Stimulated activated CD4-positive, alpha-beta T cell treated with anti-CD3 and anti-CD28 coated beads, Interleukin-12 subunit alpha, Interleukin-12 subunit beta, amount 100 ng/mL, for 24 hours (primary cell): Measurements from ENCODE around the gene ABCC2.

Experiments
- DNase-seq, 2 experiments: peaks; one replicate each; pipeline ENCODE4 v3.0.0-alpha.2; 2020; ENCODE audit warnings: low read depth in 2 of 2

ABCC2 gene

DNA sequence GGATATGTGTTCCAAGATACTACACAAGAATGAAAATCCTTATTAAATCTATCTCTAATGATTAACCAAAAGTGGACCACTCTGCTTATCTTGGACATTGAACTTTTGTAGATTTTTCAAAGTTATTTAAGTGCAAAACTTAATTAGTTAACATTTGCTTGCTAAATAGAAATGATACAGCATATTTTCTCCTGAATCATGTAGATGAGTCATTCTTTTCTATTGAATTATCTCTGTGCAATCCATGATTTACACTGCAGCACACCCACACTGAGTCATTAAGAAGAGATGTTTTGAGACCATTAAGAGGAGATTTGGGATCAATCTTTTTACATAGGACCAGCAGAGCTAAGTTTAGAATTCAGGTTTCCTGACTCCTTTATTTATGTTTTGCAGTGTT, 6.6 kb upstream of the ABCC2 start:
- no peak for DNase-seq

DNA sequence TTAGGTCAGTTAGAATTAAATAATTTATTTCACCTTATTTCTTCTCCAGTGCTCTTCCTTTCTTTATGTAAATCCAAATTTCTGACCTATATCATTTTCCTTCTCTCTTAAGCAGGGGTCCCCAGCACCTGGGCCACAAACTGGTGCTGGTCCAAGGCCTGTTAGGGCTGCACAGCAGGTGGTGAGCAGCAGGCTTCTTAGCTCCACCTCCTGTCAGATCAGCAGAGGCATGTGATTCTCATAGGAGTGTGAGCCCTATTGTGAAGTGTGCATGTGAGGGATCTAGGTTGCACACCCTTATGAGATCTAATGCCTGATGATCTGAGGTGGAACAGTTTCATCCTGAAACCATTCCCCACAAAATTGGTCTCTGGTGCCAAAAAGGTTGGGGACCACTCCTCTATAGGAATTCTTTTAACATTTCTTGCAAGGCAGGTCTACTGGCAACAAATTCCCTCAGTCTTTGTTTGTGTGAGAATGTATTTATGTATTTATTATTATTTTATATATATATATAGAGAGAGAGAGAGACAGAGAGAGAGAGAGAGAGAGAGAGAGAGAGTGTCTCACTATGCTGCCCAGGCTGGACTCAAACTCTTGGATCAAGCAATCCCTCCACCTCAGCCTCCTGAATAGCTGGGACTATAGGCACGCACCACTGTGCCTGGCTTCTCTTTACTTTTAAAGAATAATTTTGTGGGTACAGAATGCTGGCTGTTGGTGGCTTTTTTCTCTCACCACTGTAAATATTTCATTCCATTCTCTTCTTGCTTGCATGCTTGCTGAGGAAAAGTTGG, 4.3 kb upstream of the ABCC2 start:
- DNase-seq = no peak

DNA sequence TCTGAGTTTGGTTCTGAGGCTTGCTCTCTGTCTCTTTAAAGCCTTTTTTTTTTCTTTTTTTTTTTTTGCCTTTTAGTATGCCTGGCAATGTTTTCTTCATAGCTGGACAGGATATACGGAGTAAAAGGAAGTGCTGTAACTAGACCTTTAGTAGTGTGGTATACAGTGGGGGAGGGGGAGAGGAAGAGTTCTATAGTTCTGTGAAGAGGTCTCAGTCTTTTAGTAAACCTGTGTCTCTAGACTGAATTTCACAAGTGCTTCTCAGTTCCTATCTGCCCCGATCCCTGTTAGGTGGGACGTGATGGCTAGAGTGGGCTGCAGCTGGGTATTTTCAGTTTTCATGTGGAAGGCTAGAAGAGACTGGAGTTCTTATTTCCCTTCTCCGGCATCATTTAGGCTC, 3.1 kb upstream of the ABCC2 start:
- no peak for DNase-seq

DNA sequence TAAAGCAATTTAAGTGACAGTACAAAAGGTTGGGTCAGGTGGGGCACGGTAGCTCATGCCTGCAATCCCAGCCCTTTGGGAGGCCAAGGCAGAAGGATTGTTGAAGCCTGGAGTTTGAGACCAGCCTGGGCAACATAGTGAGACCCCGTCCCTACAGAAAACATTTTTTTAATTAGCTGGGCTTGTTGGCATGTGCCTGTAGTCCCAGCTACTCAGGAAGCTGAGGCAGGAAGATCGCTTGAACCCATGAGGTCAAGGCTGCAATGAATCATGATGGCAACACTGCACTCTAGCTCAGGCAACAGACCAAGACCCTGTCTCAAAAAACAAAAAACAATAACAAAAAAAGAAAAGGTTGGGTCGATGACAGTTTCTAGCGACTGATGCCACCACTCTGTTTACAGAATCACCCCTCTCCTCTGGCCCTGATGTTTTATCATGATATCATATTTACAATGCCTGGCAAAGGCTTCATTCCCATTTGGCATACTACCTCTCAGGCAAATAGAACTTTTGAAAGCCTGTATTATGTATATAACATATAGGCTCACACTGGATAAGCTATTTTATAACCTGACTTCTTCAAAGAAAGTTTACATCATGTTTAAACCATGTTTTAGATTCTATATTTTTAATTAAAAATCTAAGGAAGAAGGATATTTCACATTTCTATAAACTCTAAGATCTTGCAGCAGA, 558 bp upstream of the ABCC2 start:
- DNase-seq = no peak

DNA sequence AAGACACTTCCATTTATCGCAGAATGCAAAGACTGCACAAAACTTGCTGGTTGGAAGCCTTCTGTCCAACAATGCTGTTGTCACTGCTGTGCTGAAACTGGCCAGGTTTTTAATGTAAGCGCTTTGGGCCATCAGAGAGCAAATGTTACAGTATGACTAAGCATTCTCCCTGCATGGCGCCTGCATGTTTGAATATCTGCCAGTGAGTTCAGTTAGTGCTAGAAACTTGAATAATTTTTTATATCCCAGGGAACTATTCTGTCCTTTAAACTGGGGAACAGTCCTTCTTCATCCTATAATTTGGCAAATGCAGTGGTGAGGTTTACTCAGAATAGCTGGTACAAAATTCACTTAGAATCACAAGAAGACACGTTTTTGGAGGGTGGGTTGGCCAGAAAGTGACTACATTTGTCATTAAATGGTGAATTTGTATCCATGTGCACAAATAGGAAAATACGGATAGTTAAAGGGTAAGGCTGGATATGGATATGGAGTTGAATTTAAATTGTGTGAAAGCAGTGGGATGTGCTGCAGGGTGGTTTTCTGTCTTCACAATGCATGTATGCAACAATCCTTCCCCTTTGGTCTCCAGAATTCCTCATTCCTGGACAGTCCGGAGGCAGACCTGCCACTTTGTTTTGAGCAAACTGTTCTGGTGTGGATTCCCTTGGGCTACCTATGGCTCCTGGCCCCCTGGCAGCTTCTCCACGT, 1.7 kb downstream of the ABCC2 start:
- no peak for DNase-seq

DNA sequence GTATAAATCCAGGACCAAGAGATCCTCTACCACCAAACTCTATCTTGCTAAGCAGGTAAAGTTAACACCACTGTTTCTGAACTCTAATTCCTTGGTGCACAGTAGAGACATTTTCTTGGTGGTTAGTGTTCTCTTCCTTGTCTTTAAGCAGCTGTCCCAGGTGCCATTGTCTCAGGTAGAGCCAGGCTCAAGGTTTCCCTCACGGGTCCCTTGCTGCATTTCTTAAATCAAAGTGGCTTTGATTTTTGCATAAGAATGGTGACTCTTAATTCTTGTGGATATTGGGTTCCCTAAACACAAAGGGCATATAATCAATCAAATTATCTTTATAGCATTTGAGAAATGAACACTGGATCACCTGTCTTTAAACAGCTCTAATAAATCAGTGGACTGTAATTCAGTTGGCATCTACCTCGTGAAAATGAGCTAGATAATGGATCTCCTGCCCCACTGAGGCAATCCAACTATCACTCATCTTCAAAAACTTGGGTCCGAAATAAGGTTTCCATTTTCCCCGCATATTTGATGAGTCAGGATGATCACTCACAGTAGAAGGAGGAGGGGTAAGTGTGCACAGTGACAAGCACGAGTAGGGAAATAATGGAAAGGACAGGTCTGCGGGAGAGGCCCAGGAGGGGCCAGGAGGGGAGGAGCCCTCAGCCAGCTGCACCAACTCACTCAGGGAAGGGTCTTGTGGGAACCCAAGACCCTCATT, 2.4 kb downstream of the ABCC2 start:
- DNase-seq = no peak

DNA sequence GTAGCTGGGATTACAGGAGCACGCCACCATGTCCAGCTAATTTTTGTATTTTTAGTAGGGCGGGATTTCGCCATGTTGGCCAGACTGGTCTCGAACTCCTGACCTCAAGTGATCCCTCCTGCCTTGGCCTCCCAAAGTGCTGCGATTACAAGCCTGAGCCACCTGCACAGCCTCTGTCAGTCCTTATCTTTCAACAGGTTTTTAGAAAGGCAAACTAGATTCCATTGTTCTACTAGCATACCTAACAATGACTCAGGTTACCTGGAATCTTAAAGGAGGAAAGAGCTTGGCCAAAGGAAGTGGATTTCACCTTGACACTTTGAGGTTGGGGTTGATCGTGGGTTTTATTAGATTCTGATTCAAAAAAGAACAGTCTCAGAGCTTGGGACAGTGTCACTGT, 3.2 kb downstream of the ABCC2 start:
- no peak for DNase-seq

DNA sequence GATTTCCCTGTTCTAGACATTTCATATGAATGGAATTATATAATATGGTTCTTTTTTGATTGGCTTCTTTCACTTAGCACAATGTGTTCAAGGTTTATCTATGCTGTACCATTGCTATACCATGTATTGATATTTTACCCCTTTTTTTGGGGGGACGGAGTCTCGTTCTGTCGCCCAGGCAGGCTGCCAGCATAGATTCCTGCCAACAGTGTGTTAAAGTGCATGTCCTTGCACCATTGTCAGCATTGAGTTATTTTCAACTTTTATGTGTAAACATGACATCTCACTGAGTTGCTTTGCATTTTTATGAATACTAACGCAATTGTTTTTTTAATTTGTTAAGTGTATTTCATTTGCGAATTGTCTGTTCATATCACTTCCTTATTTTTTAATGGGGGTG, 4.9 kb downstream of the ABCC2 start:
- DNase-seq = no peak

DNA sequence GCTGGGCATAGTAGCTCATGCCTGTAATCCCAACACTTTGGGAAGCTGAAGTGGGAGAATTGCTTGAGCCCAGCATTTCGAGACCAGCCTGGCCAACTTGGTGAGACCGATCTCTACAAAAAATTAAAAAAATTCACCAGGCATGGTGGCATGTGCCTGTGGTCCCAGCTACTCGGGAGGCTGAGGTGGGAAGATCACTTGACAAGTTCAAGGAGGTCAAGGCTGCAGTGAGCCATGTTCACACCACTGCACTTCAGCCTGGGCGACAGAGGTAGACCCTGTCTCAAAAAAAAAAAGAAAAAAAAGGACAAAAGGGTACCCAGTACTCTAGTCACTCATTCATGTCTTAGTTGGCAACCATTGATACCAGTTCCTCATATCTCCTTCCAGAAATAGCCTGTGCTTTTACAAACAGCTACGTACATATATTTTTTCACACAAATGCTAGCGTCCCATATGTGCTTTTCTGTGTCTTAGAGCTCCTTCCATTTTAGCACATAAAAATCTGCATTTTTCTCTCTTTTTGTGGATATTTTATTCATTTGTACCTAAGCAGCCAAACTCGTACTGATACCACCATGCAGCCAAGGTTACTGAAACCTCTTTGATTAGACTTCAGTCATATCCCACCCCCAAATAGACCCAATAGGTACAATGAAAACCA, 5.5 kb downstream of the ABCC2 start:
- no peak for DNase-seq

DNA sequence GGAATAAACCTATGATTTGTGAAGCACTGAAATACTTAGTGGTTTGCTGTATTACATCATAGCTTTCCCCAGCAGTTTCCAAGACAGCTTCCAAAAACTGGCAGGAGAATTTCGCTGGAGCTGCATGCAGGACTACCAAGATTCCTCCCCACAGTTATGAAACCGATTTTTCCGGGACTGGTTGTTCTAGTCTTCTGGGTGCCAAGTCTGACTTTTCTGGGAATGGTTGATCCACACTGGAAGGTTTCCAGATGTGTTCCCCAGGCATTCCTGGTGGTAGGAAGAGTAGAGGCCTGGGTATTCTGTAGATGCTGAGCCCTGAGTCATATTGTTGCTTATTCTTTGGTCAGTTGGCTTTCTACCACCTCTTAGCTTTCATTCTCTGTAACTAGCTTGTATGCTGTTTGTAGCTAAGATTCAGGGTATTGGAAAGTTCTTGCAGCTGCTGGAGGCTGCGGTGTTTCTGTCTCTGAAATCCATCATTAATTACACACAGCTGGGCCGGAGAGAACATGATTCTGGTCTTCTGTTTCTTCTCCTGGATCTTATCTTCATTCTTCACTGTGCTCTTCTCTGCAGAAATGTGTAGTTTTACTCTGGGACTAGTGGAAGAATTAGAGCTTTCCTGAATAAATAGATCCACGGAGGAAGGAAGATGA, 6.3 kb downstream of the ABCC2 start:
- no peak for DNase-seq

DNA sequence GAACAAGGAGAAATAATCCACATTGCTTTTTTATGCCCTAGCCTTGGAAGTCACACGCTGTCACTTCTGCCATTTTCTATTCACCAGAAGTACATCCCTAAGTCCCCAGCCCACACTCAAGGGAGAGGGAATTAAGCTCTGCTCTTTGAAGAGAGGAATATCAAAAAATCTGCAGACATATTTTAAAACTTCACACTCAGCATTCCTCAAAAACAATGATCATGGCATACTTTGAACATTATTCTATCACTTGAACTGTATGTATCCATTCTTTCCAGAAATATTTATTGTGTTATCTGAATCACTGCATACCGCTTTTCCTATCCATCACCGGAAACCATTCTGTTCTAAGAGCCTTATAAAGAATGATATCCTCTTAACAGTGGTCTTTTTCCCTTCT, 9.4 kb downstream of the ABCC2 start:
- DNase-seq = no peak

DNA sequence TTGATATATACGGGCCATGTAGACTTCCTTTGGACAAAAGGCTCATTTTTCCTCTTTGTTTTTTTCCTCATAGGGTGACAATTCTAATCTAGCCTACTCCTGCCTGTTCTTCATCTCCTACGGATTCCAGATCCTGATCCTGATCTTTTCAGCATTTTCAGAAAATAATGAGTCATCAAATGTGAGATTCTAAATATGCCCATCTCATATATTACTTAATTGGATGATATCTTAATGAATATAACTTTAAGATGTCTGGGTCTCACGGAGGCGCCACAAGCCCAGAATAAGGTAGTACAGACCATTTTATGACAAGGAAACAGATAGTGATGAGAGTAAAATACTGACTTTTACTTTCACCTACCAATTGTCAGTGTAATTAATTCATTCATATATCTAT, 11.4 kb downstream of the ABCC2 start:
- no peak for DNase-seq

DNA sequence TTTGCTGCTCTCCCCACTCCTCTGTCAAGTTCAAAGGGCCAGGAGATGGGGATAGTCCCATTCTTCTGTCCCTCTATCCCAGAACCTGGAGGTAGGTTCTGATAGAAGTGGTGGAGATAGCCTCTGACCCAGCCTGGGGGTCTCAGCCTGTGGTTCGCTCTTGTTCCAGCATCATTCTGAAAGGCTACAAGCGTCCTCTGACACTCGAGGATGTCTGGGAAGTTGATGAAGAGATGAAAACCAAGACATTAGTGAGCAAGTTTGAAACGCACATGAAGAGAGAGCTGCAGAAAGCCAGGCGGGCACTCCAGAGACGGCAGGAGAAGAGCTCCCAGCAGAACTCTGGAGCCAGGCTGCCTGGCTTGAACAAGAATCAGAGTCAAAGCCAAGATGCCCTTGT, 14.5 kb downstream of the ABCC2 start:
- no peak for DNase-seq

DNA sequence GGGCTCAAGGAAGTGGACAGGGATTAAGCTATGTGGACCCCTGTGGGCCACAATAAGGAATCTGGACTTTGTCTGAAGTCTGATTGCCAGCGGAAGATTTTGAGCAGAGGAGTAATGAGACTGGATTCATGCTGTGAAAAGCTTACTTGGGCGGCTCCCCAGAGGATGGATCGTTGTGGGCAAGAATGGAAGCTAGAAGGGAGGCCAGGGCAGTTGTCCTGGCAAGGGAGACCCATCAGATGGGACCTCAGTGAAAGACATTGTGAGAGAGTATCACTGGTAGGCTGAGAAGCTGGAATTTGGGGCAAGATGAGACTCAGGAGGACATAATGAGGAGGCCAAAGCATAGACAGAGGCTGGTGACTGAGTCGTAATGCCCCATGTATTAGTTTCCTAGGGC, 15.6 kb downstream of the ABCC2 start:
- DNase-seq = no peak

DNA sequence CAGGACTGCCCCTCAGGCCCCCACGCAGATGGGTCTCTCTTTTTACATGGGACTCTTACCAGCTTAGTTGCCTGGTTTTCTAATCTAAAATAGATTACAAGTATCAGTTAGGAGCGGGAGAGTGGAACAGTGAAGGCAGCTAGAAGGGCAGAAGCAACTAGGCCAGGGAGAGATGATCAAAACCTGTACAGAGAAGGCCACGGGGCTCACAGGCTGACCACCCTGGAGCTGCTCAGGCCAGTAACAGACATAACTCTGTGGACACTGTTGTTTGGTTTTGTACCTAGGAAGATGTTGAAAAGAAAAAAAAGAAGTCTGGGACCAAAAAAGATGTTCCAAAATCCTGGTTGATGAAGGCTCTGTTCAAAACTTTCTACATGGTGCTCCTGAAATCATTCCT, 16.5 kb downstream of the ABCC2 start:
- no peak for DNase-seq

DNA sequence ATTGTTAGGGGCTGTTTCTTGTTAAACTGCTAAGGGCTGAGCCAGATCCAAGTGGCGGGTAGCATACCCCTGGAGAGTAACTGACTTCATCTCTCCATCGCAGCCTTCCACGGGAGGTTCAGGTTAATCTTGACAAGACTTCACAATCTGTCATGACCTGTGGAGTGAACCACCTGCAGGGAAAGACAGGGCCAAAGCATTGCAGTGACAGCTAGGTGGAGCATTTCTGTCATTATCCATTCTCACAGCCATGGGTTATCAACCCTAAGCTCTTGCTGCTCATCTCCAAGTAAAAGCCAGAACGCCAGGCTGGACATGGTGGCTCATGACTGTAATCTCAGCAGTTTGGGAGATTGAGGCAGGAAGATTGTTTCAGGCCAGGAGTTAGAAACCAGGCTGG, 17.2 kb downstream of the ABCC2 start:
- DNase-seq = no peak

DNA sequence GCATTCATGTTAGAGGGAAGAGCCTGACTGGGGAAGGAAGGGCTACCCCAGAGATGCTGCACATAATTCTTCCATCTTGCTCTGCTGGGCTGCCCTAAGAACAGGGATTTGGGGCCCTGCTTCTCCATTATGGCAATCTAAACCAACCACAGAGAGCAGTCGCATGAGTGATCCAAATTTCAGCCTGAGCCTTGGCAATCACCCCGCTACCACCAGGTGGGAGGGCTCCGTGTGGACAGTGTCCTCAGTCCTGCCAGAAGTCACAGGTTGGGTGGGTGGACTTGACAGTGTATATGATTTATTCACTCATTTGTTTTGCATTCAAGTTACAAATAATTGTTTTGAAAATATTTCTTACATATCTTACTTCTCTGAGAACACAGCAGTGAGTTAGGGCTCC, 22.0 kb downstream of the ABCC2 start:
- no peak for DNase-seq

DNA sequence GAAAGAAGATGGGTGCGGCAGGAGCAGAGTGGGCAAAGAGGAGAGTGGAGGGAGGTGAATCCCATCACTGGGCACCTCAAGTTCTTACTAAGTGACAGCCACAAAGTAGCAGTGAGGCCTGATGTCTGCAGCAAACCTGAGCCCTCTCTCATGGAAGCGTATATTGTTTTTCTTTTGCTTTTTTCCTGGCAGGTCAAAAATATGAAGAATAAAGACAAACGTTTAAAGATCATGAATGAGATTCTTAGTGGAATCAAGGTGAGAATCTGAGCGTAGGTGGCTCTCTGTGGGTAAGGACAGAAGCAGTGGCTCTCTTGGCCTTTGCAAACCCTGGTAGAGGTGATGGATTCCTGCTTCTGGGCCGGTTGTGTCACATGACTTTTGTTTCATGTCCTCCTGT, 22.8 kb downstream of the ABCC2 start:
- DNase-seq = no peak

DNA sequence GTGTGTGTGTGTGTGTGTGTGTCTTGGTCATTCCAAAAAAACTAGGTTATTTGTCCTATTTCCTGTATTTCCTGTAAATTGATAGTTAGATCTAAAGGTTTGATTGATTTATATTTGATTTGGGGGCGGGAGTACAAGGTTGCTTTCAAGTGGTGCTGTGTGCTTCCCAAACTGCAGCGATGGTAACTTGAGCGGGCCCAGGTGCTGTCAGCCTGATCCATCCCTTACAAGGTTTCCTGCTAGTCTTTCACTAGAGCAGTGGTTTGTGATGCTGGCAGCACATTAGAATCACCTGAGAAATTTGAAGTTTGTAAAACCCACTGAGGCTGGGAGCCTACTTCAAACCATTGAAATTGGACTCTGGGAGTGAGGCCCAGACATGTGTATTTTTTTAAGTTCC, 23.7 kb downstream of the ABCC2 start:
- DNase-seq = no peak

DNA sequence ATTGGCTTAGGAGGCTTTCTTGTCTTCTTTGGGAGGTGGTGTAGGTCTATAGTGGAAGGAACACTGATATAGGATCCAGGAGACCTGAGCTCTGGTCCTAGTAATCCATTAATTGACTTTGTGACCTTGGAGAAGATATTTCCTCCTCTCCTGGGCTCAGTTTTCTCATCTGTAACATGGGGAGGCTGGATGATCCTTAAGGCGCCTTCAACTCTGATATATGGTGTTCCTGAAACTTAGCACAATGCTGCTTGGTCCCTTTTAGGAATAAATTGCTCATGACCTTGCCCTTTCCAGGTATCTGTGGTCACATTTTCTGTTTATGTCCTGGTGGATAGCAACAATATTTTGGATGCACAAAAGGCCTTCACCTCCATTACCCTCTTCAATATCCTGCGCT, 25.3 kb downstream of the ABCC2 start:
- no peak for DNase-seq

DNA sequence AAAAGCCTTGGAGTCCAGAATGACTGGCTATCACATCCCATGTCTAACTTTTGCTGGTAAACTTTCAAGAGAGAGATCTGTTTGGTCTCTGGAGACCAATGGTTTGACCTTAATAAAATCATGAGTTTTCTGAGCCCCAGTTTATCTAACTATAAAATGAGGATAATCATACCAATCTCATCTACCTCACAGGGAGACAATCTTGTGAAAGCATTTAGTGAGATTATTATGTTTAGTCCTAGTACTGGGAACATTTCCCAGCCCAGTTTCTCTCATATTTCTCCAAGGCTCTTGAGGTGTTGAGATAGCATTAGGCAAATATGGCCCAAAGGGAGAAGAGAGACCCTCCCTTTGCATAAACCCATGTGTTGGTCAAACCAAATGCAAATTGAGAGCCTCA, 25.8 kb downstream of the ABCC2 start:
- DNase-seq = no peak
